WTC11 (cell line): ENCODE results near the gene ACTC1.
A peak's percentile ranks its signal among the peaks of the same experiment; 100 is the strongest.

Experiments
- CREB1 ChIP-seq: sonication (generic); formaldehyde crosslinking; IDR thresholded peaks from 2 replicates; pipeline ENCODE4 v1.8.0; 2023; ENCODE audit warnings: mild to moderate bottlenecking, missing genetic modification reagents
- CREM ChIP-seq: sonication (generic); formaldehyde crosslinking; IDR thresholded peaks from 2 replicates; pipeline ENCODE4 v1.8.1; 2022; ENCODE audit warnings: mild to moderate bottlenecking, missing genetic modification reagents, moderate library complexity
- SP1 ChIP-seq: sonication (generic); formaldehyde crosslinking; conservative IDR thresholded peaks from 2 replicates; pipeline ENCODE4 v1.8.1; 2022; ENCODE audit warnings: missing genetic modification reagents
- TEAD4 ChIP-seq: sonication (generic); formaldehyde crosslinking; IDR thresholded peaks from 2 replicates; pipeline ENCODE4 v1.8.0; 2022; ENCODE audit warnings: mild to moderate bottlenecking, missing genetic modification reagents
- TF ChIP-seq, protein P1 (sequence below): fragments of 200-600 bp; IDR thresholded peaks from 2 replicates; pipeline ENCODE4 v1.8.0; 2022; ENCODE audit warnings: antibody characterized with exemption
- TF ChIP-seq, protein P2 (sequence below): sonication (generic); formaldehyde crosslinking; IDR thresholded peaks from 2 replicates; pipeline ENCODE4 v1.8.0; 2022; ENCODE audit warnings: mild to moderate bottlenecking, missing genetic modification reagents

DNA sequence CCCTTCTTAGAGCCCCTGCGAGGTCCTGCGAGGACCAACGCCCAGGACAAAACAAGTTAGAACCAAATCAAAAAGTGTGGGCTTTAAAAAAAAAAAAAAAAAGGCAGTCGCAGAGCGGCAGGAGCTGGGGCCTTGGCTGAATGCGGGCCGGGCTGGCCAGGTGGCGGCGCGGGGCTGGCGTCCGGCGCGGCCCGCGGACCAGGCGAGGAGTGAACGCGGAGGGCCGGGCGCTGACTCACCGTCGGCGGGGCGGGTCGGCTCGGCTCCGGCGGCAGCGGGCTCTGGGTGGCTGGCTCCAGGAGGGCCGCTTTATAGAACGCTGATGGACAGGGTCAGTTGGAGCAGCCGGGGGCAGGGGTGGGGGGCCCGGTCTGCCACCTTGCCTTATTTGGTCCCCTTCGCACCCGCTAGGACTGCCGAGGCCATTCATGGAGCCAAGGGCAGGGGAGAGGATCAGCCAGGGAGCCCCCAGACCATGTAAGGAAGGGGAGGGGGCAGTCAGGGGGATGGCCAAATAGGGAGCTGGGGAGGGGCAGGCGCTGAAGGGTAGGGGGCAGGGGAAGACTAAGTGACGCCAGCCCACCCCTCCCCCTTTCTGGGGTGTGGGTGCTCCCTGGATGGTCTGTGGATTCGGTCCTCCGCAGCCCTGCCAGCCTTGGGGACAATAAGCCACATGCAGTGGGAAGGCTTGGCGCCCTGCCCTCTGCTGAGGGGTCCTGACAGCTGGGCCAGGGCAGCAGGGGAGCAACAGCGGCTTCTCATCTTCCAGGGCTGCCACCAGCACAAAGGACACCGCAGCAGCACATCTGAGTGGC is at the start of gene ACTC1:
- TF ChIP-seq CREB1 (CRISPR knock-in tag) (no peak), SP1 (no peak), TEAD4 (no peak), CREM (CRISPR knock-in tag) (no peak)
- TF ChIP-seq, protein P1, sequence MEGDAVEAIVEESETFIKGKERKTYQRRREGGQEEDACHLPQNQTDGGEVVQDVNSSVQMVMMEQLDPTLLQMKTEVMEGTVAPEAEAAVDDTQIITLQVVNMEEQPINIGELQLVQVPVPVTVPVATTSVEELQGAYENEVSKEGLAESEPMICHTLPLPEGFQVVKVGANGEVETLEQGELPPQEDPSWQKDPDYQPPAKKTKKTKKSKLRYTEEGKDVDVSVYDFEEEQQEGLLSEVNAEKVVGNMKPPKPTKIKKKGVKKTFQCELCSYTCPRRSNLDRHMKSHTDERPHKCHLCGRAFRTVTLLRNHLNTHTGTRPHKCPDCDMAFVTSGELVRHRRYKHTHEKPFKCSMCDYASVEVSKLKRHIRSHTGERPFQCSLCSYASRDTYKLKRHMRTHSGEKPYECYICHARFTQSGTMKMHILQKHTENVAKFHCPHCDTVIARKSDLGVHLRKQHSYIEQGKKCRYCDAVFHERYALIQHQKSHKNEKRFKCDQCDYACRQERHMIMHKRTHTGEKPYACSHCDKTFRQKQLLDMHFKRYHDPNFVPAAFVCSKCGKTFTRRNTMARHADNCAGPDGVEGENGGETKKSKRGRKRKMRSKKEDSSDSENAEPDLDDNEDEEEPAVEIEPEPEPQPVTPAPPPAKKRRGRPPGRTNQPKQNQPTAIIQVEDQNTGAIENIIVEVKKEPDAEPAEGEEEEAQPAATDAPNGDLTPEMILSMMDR = no peak
- TF ChIP-seq, protein P2, sequence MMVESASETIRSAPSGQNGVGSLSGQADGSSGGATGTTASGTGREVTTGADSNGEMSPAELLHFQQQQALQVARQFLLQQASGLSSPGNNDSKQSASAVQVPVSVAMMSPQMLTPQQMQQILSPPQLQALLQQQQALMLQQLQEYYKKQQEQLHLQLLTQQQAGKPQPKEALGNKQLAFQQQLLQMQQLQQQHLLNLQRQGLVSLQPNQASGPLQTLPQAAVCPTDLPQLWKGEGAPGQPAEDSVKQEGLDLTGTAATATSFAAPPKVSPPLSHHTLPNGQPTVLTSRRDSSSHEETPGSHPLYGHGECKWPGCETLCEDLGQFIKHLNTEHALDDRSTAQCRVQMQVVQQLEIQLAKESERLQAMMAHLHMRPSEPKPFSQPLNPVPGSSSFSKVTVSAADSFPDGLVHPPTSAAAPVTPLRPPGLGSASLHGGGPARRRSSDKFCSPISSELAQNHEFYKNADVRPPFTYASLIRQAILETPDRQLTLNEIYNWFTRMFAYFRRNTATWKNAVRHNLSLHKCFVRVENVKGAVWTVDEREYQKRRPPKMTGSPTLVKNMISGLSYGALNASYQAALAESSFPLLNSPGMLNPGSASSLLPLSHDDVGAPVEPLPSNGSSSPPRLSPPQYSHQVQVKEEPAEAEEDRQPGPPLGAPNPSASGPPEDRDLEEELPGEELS = peak; percentile 13; the same call in 1 of the 2 replicates
